LNCaP clone FGC (cell line): Measurements from ENCODE around the gene PPP2R2B.

Source experiments
- DNase-seq: peaks from one replicate; pipeline ENCODE4 v3.0.0-alpha.2; 2011; ENCODE audit warnings: low read depth
- H3K4me3 ChIP-seq: 2 replicates; pipeline ENCODE4 v1.5.1; 2011; ENCODE audit warnings: mild to moderate bottlenecking, low read depth, low read length, control low read depth
- TF ChIP-seq, protein P1 (sequence below): IDR thresholded peaks from 2 replicates; pipeline ENCODE4 v1.5.1; 2012; ENCODE audit warnings: mild to moderate bottlenecking; ENCODE audit not compliant: control insufficient read depth, insufficient read depth; ENCODE audit errors: extremely low read depth

Gene PPP2R2B

DNA sequence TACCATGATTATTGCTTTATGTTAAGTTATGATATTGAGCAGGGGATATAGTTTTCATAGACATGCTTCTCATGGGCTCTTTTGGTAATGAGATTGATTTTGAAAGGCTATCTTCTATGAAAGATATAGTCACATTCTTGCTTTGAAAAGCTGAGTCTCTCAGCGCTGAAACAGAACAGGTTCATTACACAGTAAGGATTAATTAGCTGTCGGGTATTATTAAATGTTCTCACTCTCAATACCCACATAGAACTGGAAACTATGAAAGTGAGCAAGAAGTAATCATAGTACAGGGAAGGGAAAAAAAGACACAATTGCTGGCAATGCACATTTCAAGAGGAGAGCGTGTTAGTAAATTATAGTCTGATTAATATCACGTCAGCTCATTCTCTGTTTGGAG is 190.9 kb downstream of the PPP2R2B start:
- TF ChIP-seq, protein P1, sequence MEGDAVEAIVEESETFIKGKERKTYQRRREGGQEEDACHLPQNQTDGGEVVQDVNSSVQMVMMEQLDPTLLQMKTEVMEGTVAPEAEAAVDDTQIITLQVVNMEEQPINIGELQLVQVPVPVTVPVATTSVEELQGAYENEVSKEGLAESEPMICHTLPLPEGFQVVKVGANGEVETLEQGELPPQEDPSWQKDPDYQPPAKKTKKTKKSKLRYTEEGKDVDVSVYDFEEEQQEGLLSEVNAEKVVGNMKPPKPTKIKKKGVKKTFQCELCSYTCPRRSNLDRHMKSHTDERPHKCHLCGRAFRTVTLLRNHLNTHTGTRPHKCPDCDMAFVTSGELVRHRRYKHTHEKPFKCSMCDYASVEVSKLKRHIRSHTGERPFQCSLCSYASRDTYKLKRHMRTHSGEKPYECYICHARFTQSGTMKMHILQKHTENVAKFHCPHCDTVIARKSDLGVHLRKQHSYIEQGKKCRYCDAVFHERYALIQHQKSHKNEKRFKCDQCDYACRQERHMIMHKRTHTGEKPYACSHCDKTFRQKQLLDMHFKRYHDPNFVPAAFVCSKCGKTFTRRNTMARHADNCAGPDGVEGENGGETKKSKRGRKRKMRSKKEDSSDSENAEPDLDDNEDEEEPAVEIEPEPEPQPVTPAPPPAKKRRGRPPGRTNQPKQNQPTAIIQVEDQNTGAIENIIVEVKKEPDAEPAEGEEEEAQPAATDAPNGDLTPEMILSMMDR: no peak
- no peak for DNase-seq
- H3K4me3 ChIP-seq: no peak overlapping the region

- TF ChIP-seq, protein P1: no peak
- no peak overlapping the region for H3K4me3 ChIP-seq
- no peak for DNase-seq
Observed at GRCh38 chr5:146683861-146684260, 194.7 kb downstream of the PPP2R2B start.

DNA sequence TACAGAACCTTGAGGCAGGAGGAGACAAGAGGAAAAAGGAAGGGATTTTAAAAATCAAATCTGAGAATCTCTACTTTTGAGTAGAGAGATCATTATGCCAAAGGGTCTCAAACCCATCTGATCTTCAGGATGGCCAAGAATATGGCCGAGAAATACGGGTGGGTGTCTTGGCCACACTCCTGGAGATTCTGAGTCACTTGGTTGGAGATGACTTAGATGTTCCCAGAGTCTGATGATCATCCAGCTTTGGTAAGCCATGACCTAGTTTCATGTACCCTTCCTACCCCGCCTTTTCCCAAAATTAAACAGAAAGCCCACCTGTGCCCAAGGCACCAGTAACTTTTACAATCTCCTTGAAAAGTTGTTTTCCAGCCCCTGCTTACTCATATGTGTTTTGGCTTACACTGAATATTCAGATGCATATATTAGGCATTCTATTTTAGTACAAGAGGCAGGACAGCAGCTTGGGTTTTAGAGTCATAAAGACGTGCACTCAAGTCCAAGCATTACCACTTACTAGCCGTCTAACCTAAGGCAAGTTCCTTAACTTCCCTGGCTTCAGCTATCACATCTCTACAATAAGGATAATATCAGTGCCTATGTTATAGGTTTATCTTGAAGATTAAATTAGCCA is 195.5 kb downstream of the PPP2R2B start:
- TF ChIP-seq, protein P1: no peak
- H3K4me3 ChIP-seq: no peak overlapping the region
- no peak for DNase-seq

DNA sequence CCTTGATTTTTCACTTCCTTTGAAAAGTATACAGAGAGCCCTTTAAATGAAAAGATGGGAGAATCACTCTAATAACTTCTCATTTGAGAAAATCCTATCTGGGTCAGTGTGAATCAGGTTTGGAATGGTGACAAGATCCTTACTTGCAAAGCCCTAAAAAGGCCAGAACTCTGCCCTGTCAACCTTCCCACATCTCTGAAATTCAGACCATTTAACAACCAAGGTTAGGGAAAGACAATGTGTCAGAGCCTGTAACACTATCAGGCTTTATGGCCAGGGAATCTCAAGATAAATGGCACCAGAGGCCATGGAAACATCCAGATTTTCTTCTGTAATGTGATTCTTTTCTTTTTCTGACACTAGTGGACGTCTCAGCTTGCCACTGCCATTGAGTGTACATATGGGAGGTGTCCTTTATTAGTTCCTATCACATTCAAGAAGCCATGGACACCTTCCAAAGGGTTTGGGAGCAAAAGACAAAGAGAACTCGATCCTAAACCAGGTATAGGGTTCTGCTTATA is 196.9 kb downstream of the PPP2R2B start:
- no peak for DNase-seq
- TF ChIP-seq, protein P1: no peak
- H3K4me3 ChIP-seq: no peak overlapping the region

DNA sequence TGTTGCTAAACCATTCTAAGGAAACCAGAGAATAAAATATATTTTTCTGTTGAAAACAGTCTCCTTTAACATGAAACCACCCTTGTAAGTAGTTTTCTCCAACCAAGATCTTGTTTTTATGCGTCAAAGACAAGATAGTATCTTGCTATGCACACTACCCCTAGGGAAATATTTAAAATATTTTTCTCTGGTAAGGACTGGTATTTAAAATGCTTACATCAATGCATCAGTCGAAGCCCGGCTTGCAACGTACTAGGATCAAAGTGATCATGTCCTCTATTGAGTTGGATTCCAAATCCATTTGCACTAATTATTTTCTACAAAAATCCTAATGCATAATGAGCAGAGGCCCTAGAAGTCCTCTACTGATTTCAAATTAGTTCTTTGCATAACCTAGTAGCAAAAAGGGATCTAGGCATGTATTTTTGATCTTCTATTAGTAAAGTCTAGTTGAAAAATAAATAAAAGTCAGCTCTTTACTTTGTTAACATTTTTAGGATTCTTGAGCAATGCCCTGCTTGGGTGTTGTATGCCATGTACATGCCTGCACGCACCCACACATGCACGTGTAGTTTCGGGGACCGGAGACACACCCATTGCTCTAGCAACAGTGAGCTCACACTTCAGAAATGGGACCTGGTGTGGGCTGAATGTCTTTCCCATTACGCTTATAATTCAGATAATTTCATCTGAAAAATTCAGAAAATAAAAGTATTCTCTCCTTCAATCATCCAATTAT is 197.5 kb downstream of the PPP2R2B start:
- no peak overlapping the region for H3K4me3 ChIP-seq
- TF ChIP-seq, protein P1: no peak
- DNase-seq: no peak

DNA sequence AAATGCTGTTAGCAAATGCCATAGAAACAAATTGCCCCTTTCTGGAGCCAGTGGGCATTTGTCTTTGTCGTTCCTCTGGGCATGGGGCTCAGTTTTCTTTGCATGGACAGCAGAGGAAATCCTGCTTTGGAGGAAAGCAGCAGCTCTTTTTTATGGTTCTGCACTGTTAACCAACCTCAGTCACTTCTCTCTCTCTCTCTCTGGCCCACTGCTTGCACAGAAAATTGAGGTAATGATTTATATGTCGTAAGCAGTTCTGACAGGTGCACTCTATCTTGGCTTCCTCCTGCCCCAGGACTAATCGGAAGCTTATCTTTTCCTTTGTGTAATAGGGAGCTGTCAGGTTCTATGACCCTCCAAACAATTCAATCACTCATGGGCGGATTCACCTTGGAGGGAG is 202.9 kb downstream of the PPP2R2B start:
- TF ChIP-seq, protein P1: no peak
- no peak overlapping the region for H3K4me3 ChIP-seq
- DNase-seq: no peak
